Amniotic epithelial cell (primary cell): ENCODE measurements around the gene LONP1.
"Not testable (repeated sequence)": the region's sequence is repeated elsewhere in the genome, so short reads cannot be mapped to it uniquely, and the experiment has no call there.

ENCODE experiments used
- DNase-seq: peaks from one replicate; pipeline ENCODE4 v3.0.0-alpha.2; 2010; ENCODE audit warnings: low read depth

The LONP1 gene, protein sequence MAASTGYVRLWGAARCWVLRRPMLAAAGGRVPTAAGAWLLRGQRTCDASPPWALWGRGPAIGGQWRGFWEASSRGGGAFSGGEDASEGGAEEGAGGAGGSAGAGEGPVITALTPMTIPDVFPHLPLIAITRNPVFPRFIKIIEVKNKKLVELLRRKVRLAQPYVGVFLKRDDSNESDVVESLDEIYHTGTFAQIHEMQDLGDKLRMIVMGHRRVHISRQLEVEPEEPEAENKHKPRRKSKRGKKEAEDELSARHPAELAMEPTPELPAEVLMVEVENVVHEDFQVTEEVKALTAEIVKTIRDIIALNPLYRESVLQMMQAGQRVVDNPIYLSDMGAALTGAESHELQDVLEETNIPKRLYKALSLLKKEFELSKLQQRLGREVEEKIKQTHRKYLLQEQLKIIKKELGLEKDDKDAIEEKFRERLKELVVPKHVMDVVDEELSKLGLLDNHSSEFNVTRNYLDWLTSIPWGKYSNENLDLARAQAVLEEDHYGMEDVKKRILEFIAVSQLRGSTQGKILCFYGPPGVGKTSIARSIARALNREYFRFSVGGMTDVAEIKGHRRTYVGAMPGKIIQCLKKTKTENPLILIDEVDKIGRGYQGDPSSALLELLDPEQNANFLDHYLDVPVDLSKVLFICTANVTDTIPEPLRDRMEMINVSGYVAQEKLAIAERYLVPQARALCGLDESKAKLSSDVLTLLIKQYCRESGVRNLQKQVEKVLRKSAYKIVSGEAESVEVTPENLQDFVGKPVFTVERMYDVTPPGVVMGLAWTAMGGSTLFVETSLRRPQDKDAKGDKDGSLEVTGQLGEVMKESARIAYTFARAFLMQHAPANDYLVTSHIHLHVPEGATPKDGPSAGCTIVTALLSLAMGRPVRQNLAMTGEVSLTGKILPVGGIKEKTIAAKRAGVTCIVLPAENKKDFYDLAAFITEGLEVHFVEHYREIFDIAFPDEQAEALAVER

GRCh38 chr19:5719961-5720790 is at the start of gene LONP1, which contains the start of gene CATSPERD:
Gene LONP1, minus strand, starts transcription at chr19:5720146. Its CDS starts 14 bp downstream, at chr19:5720132.
Gene CATSPERD, plus strand, starts transcription at chr19:5720637. Its CDS starts 101 bp downstream, at chr19:5720738.
- peak; percentile 97 for DNase-seq

- no peak for DNase-seq
Observed at GRCh38 chr19:5767949-5768348, 48.0 kb upstream of the LONP1 start.

DNA sequence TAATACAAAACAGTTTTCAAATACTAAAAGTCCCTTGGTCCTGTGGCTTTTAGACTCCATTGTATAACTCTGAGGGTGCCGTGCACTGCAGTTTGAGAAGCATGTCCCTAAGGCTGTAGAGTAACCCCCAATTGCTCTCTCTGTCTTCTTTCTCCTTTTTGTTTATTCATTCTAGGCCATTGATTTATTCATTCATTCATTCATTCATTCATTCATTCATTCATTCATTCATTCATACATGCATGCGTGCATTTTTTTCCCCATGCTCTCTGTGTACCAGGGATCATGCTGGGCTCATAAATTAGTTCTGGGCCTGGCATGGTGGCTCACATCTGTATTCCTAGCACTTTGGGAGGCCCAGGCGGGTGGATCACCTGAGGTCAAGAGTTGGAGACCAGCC is 45.3 kb upstream of the LONP1 start:
- no peak for DNase-seq

GRCh38 chr19:5762608-5763217 is 42.8 kb upstream of the LONP1 start:
- DNase-seq, result no peak

GRCh38 chr19:5753743-5754142 is 33.8 kb upstream of the LONP1 start:
- DNase-seq, result no peak

GRCh38 chr19:5751709-5752108 is 31.8 kb upstream of the LONP1 start:
- DNase-seq, result no peak

DNA sequence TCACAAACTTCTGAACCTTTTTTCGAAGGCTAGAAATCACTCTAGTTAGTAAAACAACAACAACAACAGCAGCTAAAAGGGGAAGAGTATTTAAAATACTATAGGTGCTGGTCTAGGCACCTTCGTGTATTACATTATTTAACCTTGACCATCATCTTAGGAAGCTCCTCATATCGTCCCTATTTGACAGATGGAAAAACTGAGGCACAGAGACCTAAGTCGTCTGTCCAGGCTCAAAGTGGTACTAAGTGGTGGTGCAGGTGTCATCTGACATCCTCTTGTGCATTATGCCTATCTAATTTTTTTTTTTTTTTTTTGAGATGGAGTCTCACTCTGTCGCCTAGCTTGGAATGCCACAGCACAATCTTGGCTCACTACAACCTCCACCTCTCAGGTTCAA is 29.6 kb upstream of the LONP1 start:
- no peak for DNase-seq

DNA sequence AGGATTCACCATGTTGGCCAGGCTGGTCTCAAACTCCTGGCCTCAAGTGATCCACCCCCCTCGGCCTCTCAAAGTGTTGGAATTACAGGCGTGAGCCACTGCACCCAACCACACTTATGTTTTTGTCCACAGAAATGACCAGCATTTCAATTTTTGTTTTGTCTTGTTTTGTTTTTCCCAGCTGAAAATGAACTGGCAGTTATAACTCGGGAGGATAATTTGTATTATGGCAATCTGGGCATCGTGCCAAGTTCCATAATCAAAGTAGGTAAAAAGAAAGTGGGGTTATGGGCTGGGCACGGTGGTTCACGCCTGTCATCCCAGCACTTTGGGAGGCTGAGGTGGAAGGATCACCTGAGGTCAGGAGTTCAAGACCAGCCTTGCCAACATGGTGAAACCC is 29.0 kb upstream of the LONP1 start:
- DNase-seq, result not testable (repeated sequence)

DNA sequence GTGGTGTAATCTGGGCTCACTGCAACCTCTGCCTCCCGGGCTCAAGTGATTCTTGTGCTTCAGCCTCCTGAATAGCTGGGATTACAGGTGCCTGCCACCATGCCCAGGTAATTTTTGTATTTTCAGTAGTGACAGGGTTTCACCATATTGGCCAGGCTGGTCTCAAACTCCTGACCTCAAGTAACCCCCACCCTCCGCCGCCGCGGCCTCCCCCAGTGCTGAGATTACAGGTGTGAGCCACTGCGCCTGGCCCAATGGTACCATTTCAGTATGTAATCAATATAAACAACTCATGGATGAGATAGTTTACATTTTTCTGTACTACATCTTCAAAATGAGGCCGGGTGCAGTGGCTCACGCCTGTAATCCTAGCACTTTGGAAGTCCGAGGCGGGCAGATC is 25.1 kb upstream of the LONP1 start:
- DNase-seq, result not testable (repeated sequence)

GRCh38 chr19:5743630-5744029 is 23.7 kb upstream of the LONP1 start:
- DNase-seq, result no peak

DNA sequence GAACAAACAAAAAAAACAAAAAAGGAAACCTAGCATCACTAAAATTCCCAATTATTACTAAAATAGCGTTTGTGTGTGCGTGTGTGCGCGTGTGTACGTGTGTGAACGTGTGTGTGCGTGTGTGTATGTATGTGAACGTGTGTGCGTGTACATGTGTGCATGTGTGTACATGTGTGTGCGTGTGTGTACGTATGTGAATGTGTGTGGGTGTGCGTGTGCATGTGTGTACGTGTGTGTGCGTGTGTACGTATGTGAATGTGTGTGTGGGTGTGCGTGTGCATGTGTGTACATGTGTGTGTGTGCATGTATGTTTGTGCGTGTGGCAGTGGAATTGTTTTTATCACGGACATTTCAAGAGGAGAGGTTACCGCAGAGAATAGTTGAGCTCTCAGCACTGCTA is 22.1 kb upstream of the LONP1 start:
- DNase-seq, result no peak

DNA sequence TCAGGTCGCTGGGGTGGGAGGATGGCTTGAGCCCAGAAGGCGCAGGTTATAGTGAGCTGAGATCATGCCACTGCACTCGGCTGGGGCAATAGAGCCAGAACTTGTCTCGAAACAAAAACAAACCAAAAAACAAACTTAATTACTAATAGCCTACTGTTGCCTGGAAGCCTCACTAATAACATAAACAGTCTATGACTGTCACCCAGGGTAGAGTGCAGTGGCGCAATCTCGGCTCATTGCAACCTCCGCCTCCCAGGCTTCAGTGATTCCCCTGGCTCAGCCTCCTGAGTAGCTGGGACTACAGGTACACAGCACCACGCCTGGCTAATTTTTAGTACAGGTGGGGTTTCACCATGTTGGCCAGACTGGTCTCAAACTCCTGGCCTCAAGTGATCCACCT is 18.5 kb upstream of the LONP1 start:
- peak; percentile 21 for DNase-seq

GRCh38 chr19:5733172-5733571 is 13.2 kb upstream of the LONP1 start:
- DNase-seq, result not testable (repeated sequence)

GRCh38 chr19:5727453-5728050 is 7.6 kb upstream of the LONP1 start:
- DNase-seq, result no peak

DNA sequence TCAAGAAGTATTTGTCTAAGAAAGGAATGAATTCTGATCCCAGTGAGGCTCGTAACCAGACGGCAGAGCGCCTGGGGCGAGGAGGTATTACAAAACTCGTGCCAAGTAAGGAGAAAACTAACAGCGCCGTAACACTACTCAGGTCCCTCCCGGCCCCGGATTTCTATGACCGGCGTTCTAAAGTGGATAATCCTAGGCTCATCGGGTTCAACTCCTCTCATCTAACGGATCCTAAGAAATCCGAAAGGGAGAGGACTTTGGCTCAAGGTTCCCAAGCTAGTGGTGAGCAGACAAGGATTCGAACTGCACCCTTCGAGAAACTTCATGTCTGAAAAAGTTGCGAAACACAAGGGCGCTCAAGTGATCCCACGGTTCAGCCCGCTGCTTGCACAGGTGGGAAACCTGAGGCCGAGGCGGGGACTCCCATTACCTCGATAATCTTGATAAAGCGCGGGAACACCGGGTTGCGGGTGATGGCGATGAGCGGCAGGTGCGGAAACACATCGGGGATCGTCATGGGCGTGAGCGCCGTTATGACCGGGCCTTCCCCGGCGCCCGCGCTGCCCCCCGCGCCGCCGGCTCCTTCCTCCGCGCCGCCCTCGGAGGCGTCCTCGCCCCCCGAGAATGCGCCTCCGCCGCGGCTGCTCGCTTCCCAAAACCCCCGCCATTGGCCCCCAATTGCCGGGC is 529 bp downstream of the LONP1 start:
- DNase-seq, result peak; percentile 13

GRCh38 chr19:5718579-5719273 is 1.2 kb downstream of the LONP1 start:
- DNase-seq, result peak; percentile 87

DNA sequence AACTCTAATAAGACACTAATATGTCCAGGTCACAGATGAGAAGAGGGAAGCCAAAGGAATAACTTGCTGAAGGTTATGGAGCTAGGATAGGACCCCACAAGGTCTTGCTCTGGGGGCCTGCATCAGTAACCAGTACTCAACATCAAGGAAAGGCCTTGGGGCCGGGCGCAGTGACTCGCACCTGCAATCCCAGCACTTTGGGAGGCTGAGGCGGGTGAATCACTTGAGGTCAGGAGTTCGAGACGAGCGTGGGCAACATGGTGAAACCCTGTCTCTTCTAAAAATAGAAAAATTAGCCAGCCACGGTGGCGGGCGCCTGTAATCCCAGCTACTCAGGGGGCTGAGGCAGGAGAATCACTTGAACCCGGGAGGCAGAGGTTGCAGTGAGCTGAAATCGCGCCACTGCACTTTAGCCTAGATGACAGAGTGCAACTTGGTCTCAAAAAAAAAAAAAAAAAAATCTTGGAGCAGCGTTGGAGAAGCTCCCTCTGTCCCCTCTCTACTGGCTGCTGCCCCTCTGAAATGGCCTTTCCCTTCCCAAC is 1.8 kb downstream of the LONP1 start:
- peak; percentile 62 for DNase-seq

DNA sequence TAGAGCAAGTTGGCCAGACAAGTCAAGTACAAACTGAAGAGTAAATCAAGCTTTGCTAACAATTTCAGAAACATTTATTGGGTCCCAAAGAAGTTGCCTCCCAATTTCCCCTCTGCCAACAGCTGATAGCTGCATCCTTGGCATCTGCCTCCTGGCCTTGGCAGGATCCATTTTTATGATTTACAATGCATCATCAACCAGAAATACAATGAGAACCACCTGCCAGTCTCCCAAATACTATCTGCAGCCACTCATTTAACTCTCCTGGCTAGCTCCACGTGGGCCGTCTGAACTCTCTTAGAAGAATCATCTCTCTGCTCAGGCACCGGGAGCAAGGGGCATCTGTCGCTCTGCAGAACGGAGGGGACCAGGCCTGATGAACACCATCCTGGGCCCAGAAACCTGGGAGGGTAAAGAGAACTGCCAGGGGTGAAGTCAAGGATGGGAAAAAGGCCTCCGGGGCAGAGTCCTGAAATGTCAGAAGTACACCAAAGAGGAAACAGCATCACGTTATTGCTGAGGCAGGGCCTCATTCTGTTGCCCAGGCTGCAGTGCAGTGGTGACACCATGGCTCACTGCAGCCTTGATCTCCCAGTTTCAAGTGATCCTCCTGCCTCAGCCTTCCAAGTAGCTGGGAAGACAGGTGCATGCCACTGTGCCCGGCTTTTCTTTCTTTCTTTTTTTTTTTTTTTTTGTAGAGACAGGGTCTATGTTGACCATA is 2.6 kb downstream of the LONP1 start:
- no peak for DNase-seq

DNA sequence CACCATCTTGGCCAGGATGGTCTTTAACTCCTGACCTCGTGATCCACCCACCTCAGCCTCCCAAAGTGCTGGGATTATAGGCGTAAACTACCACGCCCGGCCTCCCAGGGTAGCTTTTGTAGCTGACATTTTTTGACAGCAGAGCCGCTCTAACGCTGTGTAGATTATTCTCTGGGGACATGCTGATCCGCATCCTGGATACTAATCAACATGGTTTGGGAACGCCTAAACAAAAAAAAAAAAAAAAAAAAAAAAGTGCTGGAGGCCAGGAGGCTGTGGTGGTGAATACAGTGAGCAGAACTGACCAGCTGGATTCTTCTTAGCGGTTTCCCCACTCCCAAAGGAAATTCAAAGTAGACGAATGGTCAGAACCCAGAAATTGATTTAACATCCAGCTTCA is 5.1 kb downstream of the LONP1 start:
- DNase-seq, result no peak
